Epithelial cell of alveolus of lung (primary cell): ENCODE results near the gene FHL1. TPM values are rescaled to one million over a fixed set of nuclear protein-coding genes. Genes with fewer than 3 reads are reported as not detected.

Source experiments
- total RNA-seq: library from RNA; depleted of rRNA; stranded (reverse); fragments of >200 nt; gene quantifications from 2 replicates; pipeline ENCODE4 v1.2.1, GENCODE V29; 2015

Gene FHL1
- total RNA-seq, result 43.7 and 197 TPM in 2 replicates

GRCh38 chrX:136147315-136147901, at the start of gene FHL1:
FHL1 (plus strand) TSS chrX:136147533.

GRCh38 chrX:136251041-136251991, 104.0 kb downstream of the FHL1 start, which contains the start of gene MAP7D3:
MAP7D3 (minus strand) TSS chrX:136251400; CDS start chrX:136251358, 42 bp downstream.

Other genes with a start within 250 kb of the FHL1 start
- gene MMGT1, start 173.5 kb upstream of the FHL1 start, total RNA-seq, result 21.6 and 30.0 TPM in 2 replicates
- 15.4 and 15.6 TPM in 2 replicates for gene SLC9A6, start 162.1 kb upstream of the FHL1 start, total RNA-seq
- gene MAP7D3, start 103.9 kb downstream of the FHL1 start, total RNA-seq, result 7.7 and 12.2 TPM in 2 replicates
- gene ADGRG4, start 153.4 kb downstream of the FHL1 start, total RNA-seq, result not detected in 2 replicates